HG03066 (cell line): ENCODE data around the gene E2F2.

ENCODE experiments used
- ATAC-seq: cut with Tn5 transposase; IDR thresholded peaks from one replicate; pipeline ENCODE4 v1.9.1; 2021; ENCODE audit warnings: low read depth; ENCODE audit not compliant: unreplicated experiment

The E2F2 gene, protein sequence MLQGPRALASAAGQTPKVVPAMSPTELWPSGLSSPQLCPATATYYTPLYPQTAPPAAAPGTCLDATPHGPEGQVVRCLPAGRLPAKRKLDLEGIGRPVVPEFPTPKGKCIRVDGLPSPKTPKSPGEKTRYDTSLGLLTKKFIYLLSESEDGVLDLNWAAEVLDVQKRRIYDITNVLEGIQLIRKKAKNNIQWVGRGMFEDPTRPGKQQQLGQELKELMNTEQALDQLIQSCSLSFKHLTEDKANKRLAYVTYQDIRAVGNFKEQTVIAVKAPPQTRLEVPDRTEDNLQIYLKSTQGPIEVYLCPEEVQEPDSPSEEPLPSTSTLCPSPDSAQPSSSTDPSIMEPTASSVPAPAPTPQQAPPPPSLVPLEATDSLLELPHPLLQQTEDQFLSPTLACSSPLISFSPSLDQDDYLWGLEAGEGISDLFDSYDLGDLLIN

DNA sequence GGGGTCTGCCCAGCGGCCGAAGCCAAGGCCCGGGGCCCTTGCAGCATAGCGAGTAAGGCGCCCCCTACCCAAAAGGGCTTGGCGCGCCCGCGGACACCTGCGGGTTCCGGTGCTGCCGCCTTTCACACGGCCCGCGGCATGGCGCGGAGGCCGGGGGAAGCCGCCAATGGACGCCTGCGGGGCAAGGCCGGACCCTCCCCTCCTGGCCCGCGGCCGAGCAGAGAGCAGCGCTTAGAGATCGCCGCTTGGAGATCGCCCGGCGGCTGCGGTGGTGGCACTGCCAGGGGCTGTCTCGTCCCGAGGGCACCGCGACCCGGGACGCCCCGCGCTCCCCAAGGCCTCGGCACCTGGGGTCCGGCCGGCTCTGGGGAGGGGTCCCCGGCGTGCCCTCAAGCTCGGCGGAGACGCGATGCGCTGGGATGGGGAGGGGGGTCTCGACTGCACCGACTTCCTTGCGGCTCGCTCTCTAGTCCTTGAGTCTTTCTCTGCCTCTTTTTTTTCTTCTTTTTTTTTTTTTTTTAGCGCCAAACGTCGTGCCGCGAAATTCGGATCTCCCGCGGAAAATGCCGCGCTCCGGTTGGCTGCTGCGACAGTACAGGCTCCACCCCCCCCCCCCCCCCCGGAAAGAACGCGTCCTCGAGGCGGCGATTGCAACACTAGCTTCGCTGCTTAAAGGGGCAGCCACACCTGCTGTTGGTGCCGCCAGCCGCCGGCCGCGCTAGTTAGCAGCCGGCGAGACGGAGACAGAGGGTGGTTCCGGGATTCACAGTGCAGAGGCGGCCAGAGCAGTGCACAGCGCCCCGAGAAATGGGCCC lies at the start of gene E2F2:
E2F2 (minus strand) TSS at position 487 of the 815 bp plus-strand sequence; CDS start at position 47, 440 bp downstream.
- ATAC-seq, result peak; percentile 44

DNA sequence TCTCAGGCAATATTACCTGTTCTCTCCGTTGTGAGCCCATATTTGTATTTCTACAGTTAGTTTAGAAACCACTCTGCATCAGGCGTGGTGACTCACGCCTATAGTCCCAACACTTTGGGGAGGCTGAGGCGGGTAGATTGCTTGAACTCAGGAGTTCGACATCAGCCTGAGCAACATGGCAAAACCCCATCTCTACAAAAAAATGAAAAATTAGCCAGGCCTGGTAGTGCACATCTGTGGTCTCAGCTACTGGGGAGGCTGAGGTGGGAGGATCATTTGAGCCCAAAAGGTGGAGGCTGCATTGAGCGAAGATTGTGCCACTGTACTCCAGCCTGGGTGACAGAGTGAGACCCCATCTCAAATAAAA lies 47.9 kb upstream of the E2F2 start:
- no peak for ATAC-seq

DNA sequence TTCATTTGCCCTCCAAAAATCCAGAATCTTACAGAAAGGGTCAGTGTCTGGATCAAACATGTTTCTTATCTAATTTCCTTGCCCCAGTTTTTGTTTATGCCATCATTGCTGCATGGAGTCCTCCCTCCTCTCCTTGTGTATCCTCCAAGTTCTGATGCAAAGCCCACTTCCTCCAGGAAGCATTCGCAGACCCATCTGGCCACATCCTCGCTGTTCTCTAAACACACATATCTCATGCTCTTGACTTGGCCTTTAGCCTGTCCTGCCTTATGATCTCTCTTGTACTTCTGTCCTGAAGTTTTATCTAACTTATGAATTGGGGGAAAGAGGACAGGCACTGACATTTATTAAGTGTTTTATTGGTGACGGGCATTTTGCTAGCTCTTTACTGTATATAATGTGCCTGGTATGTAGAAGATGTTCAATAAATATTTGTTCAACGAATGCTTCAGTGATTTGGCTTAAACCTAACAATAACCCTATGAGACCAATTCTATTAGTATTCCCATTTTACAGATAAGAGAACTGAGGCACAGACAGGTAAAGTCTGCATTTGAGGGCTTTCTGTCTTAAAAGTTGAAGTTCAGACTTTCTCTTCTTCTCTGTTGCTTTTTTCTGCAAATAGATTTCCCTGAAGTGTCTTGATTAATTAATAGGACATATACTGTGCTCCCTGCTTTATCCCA lies 47.4 kb upstream of the E2F2 start:
- ATAC-seq, result no peak

DNA sequence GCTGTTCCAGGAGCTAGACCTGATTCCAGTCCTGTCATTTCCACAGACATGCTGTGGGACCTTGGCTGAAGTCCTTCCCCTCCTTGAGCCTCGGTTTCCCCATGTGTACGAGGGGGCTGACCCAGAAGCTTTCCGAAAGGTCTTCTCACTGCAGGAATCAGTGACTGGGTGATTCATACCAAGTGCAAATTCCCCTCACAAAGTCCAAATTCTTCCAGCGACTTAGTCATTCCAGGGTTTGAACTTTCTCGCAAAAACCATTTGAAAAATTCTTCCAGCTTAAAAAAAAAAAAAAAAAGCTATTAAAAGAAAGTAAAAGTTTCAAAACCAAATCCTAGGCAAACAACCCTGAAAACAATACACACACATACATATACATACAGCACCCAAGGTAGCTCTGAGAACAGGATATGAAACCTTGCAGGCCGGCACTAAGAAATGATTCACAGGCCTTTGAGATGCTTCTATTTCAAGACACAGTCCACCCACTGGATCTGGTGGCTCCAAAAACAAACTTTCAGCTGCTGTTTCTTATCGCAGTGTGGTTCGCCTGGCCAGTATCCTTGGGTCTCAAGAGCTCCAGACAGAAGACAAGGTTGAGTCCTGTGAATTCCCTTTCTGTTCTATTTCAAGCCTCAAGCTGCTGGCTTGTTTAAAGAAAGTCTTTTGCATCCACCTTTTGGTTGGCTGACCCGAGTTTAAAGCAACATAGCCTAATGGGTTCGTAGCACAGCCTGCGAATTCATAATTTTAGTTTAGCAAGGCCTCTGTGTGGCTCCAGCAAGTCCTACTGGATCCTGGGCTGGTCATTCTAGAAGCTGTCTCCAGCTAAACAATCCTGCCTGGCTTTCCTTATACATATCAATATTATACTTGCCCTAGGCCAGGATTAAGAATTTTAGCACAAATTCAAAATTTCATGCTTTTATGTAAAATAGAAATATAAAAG lies 46.3 kb upstream of the E2F2 start:
- ATAC-seq, result peak; percentile 89

DNA sequence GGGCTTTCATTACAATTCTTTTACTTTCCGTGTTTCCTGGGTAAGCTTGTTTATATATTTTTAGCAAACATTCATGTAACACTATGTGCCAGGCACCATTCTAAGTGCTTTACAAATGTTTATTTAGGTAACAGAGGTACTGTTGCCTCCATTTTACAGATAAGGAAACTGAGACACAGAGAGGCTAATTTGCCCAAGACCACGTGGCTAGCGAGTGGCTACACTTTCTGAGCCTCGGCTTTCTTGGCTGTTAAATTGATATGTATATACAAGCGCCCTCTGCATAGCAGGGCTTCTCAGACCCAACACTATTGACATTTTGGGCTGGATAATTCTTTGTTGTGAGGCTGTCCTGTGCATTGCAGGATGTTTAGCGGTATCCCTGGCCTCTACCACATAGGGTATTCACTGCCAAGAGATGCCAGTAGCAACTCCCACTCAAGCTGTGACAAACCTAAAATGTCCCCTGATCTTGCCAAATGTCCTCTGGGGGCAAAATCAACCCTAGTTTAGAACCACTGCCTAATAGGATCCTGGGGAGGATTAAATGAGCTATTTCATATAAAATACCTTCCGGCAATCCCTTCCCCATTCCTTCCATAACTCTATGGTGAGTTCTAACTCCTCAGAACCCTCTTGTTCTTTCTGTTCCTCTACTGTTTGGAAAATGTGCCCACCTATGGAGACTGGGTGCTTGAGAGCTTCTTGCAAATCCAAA lies 45.5 kb upstream of the E2F2 start:
- ATAC-seq, result no peak

DNA sequence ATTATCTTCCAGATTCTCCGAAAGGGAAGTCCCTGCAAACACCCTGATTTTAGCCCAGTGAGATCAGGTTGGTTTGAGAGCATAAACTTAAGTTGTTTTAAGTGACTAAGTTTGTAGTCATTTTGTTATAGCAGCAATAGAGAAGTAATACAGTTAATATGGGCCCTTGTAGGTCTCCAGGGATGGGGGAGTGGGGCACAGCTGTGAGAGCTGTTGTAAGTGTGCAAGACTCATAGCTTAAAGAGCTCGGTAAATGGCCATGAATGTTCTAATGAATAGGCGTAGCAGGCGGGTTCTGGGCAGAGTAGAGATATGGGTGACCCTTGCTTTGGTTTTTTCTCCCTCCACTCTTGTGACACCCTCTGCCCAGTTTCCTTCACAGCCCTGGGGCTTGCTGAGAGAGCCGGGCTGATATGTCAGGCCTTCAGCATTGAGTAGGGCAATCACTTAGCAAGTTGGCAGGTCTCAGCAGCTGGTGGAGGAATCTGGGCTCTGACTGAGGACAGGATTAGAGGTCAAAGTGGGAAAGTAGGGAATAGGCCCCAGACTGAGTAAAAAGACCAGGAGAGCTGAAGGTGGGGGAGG lies 44.3 kb upstream of the E2F2 start:
- no peak for ATAC-seq

DNA sequence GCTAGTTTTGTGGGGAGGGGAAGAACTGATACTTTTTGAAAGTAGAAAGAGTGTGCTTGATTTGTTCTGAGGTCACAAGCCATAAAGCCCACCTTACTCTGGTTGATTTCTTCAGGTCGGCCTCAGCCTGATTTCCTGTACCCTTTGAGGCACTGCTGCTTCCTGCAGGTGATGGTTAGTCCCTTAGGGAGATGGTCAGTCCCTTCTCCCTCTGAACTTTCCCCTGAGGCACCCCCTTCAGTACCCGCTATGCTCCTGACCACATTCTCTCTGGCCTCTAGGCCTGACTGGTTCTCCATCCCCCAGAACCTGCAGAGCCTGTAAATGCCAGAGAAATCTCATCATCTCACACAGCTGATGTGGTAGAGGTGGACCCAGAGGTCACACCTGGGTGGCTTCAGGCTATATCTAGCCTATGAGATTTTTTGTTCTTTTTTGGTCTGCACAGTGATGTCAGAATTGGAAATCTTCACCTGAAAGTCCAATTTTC lies 43.3 kb upstream of the E2F2 start:
- no peak for ATAC-seq

DNA sequence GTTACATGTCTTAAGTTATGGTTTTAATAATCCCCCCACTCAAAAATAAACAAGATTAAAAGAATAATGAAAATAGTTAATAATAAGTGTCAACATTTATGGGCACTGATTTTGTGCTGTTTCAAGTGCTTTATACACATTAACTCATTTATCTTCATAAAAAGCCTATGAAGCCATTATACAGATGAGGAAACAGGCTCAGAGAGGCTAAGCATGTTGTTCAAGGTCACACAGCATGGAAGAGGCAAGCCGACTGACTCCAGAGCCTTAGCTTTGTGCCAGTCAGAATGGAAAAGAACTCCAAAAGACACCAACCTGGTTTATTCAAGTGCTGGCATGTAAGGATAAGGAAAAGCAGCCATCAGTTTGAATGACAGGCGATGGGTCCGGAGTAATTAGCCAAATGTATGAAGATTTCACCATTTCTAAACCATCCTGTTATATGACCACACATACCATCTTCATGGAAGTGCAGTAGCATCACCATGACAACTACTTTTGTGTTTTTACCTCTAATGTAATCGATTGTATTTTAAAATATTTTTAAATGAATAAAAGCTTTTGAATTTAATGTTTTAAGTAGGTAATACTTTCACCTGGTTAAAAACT lies 42.6 kb upstream of the E2F2 start:
- ATAC-seq, result no peak

DNA sequence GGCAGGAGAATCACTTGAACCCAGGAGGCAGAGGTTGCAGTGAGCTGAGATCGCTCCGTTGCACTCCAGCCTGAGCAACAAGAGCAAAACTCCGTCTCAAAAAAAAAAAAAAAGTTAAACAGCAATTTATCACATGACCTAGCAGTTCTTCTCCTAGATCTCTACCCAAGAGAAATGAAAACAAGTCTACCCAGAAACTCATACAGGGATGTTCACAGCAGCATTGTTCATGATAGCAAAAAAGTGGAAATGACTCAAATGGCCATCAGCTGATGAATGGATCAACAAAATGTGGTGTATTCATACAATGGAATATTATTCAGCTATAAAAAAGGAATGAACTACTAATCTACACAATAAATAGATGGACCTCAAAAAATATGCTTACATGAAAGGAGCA lies 40.4 kb upstream of the E2F2 start:
- ATAC-seq, result no peak

DNA sequence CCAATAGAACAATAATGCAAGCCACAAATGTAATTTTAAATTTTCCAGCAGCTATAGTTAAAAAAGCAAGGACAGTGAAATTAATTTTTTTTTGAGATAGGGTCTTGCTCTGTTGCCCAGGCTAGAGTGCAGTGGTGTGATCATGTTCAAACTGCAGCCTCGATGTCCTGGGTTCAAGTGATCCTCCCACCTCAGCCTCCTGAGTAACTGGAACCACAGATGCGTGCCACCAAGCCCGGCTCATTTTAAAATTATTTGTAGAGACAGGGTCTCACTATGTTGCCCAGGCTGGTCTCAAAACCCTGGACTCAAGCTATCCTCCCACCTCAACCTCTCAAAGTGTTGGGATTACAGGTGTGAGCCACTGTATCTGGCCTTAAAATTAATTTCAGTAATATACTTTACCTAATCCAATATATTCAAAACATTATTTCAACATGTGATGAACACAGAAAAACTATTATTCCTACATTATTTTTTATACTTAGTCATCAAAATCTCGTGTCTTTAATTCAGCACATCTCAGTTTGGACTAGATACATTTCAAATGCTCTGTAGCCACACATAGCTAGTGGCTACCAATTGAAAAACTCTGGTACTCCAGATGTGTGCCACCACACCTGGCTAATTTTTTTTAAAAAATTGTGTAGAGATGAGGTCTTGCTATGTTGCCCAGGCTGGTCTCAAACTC lies 39.1 kb upstream of the E2F2 start:
- ATAC-seq, result no peak

DNA sequence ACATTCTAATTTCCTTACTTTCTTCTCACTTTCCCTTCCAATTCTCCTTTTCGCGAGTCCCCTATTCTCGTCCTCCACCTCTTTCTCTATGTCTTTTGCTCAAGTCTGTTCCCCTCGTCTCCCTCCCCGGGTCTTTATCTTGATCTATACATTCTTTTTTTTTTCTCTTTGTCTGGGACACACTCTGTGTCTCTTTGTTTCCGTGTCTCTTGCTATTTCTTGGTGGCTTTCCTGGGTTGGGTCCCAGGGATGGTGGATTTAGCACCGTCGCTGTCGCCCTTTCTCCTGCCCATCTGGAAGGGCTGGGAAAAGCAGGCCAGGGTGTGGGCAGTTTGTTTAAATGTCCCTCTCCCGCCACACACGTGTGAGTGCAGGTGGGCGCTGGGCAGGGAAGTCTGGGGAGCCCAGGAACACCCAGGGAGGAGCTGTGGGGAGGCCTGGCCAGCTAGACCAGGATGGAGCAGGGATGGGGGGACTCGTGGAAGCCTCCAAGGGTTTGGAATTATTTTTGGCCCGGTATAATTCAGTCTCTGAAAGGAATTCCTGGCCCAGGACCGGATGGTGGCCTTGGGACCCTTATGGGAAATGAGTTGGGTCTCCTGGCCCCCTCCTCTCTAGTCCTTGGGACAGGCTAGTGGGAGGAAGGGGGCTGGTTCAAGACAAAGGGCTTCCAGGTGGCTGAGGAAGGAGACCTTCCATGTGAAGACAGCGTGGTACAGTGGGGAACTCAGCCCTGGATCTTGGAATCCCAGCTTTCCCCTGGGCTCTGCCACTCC lies 37.8 kb upstream of the E2F2 start:
- ATAC-seq, result no peak

DNA sequence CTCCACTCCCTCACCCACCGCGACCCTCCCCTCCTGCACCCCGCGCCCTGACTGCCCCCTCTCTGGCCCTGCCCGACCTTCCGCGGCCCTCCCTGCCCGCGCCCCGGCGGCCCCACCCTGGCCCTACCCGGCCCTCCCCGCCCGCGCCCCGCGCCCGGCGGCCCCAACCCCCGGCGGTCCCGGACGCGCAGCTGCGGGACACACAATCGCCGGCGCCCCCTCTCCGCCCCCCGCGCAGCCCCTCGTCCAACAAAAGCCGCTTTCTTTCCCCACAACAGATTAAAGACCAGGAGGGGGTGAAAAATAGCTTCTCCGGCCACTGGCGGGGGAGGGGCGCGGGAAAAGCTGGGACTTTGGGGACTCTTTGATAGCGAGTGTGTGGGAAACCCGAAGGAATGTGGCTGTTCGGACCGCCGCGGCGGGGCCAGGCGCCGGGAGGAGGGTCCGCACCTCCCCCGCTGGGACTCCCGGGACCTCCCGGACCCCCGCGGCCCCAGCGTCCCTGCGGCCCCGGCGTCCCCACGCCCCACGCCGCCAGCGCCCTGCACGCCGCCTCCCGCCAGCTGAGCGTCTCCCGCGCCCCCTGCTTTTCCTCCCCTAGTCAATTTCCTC lies 37.1 kb upstream of the E2F2 start:
- no peak for ATAC-seq

DNA sequence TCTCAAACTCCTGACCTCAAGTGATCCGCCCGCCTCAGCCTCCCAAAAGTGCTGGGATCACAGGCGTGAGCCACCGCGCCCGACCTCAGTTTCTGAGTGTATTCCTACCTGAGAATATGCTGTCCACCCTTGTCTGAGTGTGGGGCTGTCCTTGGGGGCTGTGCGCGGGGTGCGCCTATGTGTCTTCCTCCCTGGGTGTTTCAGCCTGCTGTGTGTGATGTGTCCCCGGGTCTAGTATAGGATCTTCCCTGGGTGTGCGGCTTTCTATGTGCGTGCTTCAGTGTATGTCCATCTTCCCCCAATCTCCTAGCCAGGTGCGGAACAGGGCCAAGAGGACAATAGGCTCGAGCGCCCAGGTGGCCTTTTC lies 36.6 kb upstream of the E2F2 start:
- ATAC-seq, result no peak

DNA sequence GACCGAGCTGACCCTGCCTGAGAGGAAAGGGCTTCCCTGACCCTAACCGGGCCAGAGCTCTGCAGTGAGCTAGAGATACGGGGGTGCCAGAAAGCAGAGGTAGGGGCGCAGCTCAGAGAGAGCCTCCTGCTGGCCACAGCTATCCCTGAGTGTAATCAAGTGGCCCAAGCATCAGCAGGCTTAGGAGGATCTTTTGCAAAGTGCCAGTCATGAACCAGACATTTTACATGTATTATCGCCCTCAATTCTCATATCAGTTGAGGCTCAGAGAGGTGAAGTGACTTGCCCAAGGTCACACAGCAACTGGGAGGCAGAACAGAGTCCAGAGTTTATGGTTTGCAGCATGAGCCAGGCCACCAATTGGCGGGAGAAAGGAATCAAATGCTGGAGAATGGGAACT lies 35.3 kb upstream of the E2F2 start:
- no peak for ATAC-seq

DNA sequence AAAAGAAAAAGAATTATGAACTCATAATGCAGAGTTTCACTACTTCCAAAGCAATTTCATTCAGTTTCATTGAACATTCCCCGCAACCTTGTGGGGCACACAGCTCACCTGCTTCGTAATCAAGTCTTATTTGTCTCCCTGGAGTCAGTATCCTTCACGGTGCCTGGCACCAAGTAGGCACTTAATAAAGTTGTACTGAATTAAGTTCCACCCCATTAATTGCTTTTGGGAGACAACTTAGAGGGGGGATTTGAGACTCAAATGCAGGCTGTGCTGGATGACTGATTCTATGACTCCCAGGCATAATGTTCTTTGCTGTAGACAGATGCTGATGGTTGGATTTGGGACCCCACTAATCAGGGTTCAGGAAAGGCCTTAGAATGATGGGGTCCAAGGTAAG lies 34.7 kb upstream of the E2F2 start:
- ATAC-seq, result no peak

DNA sequence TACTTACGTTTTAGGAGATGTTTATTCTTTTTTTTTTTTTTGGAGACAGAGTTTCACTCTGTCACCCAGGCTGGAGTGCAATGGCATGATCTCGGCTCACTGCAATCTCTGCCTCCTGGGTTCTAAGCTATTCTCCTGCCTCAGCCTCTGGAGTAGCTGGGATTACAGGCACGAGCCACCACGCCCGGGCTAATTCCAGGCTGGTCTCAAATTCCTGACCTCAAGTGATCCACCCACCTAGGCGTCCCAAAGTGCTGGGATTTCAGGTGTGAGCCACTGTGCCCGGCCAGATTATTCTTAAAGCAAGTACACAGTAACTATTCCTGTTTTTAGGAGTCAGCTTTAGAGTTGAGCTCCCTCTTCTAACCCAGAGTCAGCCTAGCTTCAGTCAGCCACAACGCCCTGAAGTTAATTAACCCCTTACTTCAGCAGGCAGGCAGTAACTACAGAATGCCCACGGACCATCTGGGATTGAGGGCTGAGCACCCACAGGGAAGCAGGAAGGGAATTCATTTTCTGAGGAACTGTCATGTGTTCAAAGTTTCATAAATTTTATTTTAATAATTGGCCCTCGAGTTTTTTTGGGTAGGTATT lies 33.6 kb upstream of the E2F2 start:
- no peak for ATAC-seq
